Endothelial cell of umbilical vein (primary cell): ENCODE results near the gene PLXNA1. TPM values are rescaled to one million over a fixed set of nuclear protein-coding genes. Genes with fewer than 3 reads are reported as not detected.

Experiments
- BruUV-seq: library from RNA; stranded (reverse); fragments of 400-500 nt; replicated peaks from 2 replicates; lab custom pipeline; 2021; lab: Mats Ljungman, UMichigan
- CTCF ChIA-PET: fragments of 300-600, 350-600 bp; sonication (Branson Sonifier 250); formaldehyde crosslinking; loops from one replicate; lab custom pipeline; 2021; ENCODE audit warnings: antibody characterized with exemption, inconsistent platforms; lab: Charles Lee
- POLR2A ChIA-PET: fragments of 300-600, 350-600 bp; sonication (Branson Sonifier 250); formaldehyde crosslinking; loops from one replicate; lab custom pipeline; 2021; ENCODE audit warnings: antibody characterized with exemption, inconsistent platforms; lab: Charles Lee
- DNase-seq: peaks from one replicate; pipeline ENCODE4 v3.0.0-alpha.2; 2011; ENCODE audit warnings: low read depth, low spot score
- FAIRE-seq: peaks from 2 replicates; lab custom pipeline; 2011; peaks lifted over from hg19 to GRCh38; lab: Jason Lieb, UNC
- H2AFZ ChIP-seq: 2 replicates; pipeline ENCODE4 v1.6.0; 2012; ENCODE audit warnings: low read depth, low read length, control low read depth, inconsistent platforms
- H3K27ac ChIP-seq: 2 replicates; pipeline ENCODE4 v1.5.1; 2011; ENCODE audit warnings: low read depth, mild to moderate bottlenecking, control low read depth, low read length, moderate library complexity; ENCODE audit not compliant: insufficient read depth
- H3K27me3 ChIP-seq, 2 experiments: 2 replicates each; pipeline versions ENCODE4 v1.6.0 to v1.6.1; 2011; ENCODE audit warnings: low read length in 2 of 2, mixed read lengths in 1 of 2; ENCODE audit not compliant: control insufficient read depth in 2 of 2, insufficient read depth in 2 of 2
- H3K36me3 ChIP-seq, 2 experiments: 2 replicates in 1 of 2; 3 replicates in 1 of 2; pipeline ENCODE4 v1.5.1; 2011; ENCODE audit warnings: low read length in 2 of 2, mild to moderate bottlenecking in 1 of 2, moderate library complexity in 1 of 2; ENCODE audit not compliant: control insufficient read depth in 2 of 2, insufficient read depth in 2 of 2; ENCODE audit errors: extremely low read depth in 1 of 2
- H3K4me1 ChIP-seq: 3 replicates; pipeline ENCODE4 v1.5.1; 2011; ENCODE audit warnings: mild to moderate bottlenecking, low read length; ENCODE audit not compliant: control insufficient read depth, insufficient read depth; ENCODE audit errors: extremely low read depth
- H3K4me2 ChIP-seq: 2 replicates; pipeline ENCODE4 v1.6.1; 2011; ENCODE audit warnings: low read length, control low read depth, mixed read lengths; ENCODE audit not compliant: insufficient read depth
- H3K4me3 ChIP-seq, 3 experiments: fragments of 200-600 bp in 1 of 3; sonication (generic), shearing (Covaris generic) in 1 of 3; replicated peaks in 1 of 3; 2 replicates each; pipeline ENCODE4 v1.5.1; 2011 to 2016; ENCODE audit warnings: control low read depth in 3 of 3, low read length in 3 of 3, mild to moderate bottlenecking in 2 of 3, inconsistent platforms in 1 of 3, low read depth in 1 of 3, moderate library complexity in 1 of 3; ENCODE audit not compliant: insufficient read depth in 1 of 3
- H3K79me2 ChIP-seq: 2 replicates; pipeline ENCODE4 v1.6.0; 2012; ENCODE audit warnings: low read length, inconsistent platforms; ENCODE audit not compliant: control insufficient read depth, insufficient read depth
- H3K9ac ChIP-seq: replicated peaks from 2 replicates; pipeline ENCODE3; 2011; ENCODE audit warnings: low read length, control low read depth; ENCODE audit not compliant: insufficient read depth; ENCODE audit errors: extremely low read depth
- H3K9me1 ChIP-seq: replicated peaks from 3 replicates; pipeline ENCODE4 v1.6.0; 2011; ENCODE audit warnings: mild to moderate bottlenecking, low read length; ENCODE audit not compliant: control insufficient read depth, insufficient read depth; ENCODE audit errors: extremely low read depth
- H3K9me3 ChIP-seq: replicated peaks from 2 replicates; pipeline ENCODE4 v1.5.1; 2012; ENCODE audit warnings: low read length, inconsistent platforms; ENCODE audit not compliant: control insufficient read depth, insufficient read depth
- H4K20me1 ChIP-seq: replicated peaks from 2 replicates; pipeline ENCODE3; 2011; ENCODE audit warnings: mild to moderate bottlenecking, low read length; ENCODE audit not compliant: control insufficient read depth, insufficient read depth; ENCODE audit errors: extremely low read depth
- EZH2 ChIP-seq: IDR thresholded peaks from 2 replicates; pipeline ENCODE4 v1.6.1; 2012; ENCODE audit warnings: borderline replicate concordance, low read depth, mild to moderate bottlenecking, moderate library complexity, low read length, inconsistent platforms; ENCODE audit not compliant: severe bottlenecking
- FOS ChIP-seq: IDR thresholded peaks from 2 replicates; pipeline ENCODE4 v1.6.1; 2011; ENCODE audit warnings: mild to moderate bottlenecking, low read length, moderate library complexity, borderline replicate concordance; ENCODE audit not compliant: insufficient read depth
- GATA2 ChIP-seq: IDR thresholded peaks from 2 replicates; pipeline ENCODE4 v1.7.0; 2011; ENCODE audit warnings: low read depth, mild to moderate bottlenecking, moderate library complexity, mixed read lengths, low read length; ENCODE audit not compliant: insufficient read length, insufficient read depth
- JUN ChIP-seq: IDR thresholded peaks from 2 replicates; pipeline ENCODE4 v1.6.1; 2011; ENCODE audit warnings: borderline replicate concordance, low read depth; ENCODE audit not compliant: insufficient read length, insufficient read depth
- MYC ChIP-seq: IDR thresholded peaks from one replicate; pipeline ENCODE4 v1.6.1; 2011; ENCODE audit warnings: mild to moderate bottlenecking, low read depth, low read length
- POLR2A ChIP-seq: IDR thresholded peaks from 2 replicates; pipeline ENCODE4 v1.6.1; 2012; ENCODE audit warnings: low read depth, mild to moderate bottlenecking, control low read depth, low read length
- POLR2AphosphoS5 ChIP-seq: IDR thresholded peaks from 2 replicates; pipeline ENCODE4 v1.6.1; 2012; ENCODE audit warnings: low read depth, mild to moderate bottlenecking, control low read depth, low read length, moderate library complexity; ENCODE audit not compliant: insufficient read depth
- dilution Hi-C: fragments of 300-500 bp; cut with MboI; formaldehyde crosslinking; loops from one replicate; pipeline ENCODE4 v1.15.0; 2019; ENCODE audit warnings: low sequenced_read_pairs; ENCODE audit not compliant: extremely low pct_ligation_motif_present
- intact Hi-C: fragments of 100-400 bp; cut with micrococcal nuclease; formaldehyde crosslinking; loops from one replicate; pipeline ENCODE4 v1.10.0; 2022
- polyA plus RNA-seq, 4 experiments: library from polyadenylated mRNA; depleted of rRNA in 3 of 4; stranded (reverse) in 3 of 4; unstranded in 1 of 4; fragments of >200 nt; gene quantifications; 2 replicates each; pipeline versions ENCODE4 v1.2.1 to v1.2.3, GENCODE V29; 2011 to 2012; ENCODE audit warnings: missing spikeins in 1 of 4
- total RNA-seq: library from RNA; stranded (reverse); gene quantifications from 2 replicates; pipeline ENCODE4 v1.2.3, GENCODE V29; 2021
- TF ChIP-seq, protein P1 (sequence below): IDR thresholded peaks from 2 replicates; pipeline ENCODE4 v1.6.1; 2011; ENCODE audit not compliant: insufficient read depth, insufficient read length

PLXNA1 gene
- total and polyA plus RNA-seq, 2 donors (not counting 3 experiments of a cell fraction or from before 2014, with no cell fraction given): 14.1 to 18.4 TPM

DNA sequence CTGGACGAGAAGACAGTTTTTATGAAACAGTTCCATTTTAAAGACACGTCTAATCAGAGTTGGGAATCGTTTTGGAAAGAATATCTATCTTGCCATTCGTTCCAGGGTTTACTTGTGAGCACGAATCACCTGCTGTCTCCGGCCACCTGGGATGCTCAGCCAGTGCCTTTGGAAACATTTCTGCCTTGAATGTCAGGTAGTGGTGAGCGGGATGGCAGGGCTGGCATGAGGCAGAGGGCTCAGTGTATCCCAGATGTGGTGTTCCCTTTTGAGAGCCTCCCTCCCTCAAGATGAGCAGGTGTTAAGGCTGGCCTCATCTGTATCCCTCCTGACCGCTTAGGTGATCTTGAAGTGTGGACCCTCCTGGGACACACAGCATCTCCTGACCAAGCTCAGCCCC, 47.9 kb upstream of the PLXNA1 start:
- Histone ChIP-seq H3K9ac (no peak overlapping the region), H2AFZ (no peak overlapping the region), H3K9me3 (no peaks in the 10 kb centered on the region), H3K4me3 (no peak overlapping the region), H3K9me1 (no peaks in the 10 kb centered on the region), H4K20me1 (no peaks in the 10 kb centered on the region), H3K36me3 (no peaks in the 10 kb centered on the region), H3K27me3 (peaks cover 2 to 13% of the 10 kb centered on the region in 2 experiments), H3K79me2 (no peaks in the 10 kb centered on the region), H3K4me2 (no peak overlapping the region), H3K27ac (no peak overlapping the region), H3K4me1 (peaks cover 15% of the 10 kb centered on the region)
- CTCF ChIA-PET: interaction anchor here (0.9 to 1.1 kb wide), 3 partner anchors 10 to 183 kb away, joined by 3 to 4 read pairs (median 3); no protein-coding TSS in a partner anchor
- dilution Hi-C loops: no loop called here
- DNase-seq: no peak
- no peak for TF ChIP-seq JUN
- intact Hi-C loops: no loop called here
- BruUV-seq: no TSS peak
- POLR2A ChIA-PET: no interaction called here
- no peak for FAIRE-seq

DNA sequence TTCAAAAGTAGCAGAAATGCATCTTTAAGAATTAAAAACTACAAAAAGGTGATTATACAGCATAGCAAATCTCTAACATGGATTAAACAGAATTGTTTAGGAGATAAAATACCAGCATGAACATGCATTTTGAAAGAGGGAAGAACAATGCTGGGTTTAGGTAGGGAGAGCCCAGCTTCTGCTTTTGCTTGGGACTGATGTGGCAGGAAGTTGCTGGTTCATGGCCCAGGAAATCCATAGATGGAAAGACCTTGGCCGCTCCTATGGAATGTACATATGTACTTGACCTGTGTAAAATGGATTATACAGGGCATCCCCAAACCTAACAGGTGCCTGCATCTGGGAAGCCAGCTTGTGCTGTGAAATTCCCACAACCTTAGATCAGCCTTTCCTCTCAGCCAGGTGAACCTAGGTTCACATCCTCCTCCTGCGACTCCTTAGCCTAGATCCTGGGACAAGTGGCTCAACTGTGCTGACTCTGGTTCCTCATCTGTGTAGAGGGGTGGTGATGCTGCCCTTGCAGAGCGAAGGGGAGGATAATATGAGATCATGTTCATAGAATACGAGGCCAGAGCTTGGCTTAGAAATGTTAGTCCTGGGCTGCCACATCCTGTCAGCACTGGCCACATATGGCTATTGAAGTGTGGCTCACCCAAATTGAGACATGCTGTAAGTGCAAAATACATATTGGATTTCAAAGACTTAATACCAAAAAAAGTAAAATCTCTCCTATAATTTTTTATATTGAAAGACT, 47.0 kb upstream of the PLXNA1 start:
- Histone ChIP-seq H3K9me1 (no peaks in the 10 kb centered on the region), H4K20me1 (no peaks in the 10 kb centered on the region), H3K4me1 (peaks cover 15% of the 10 kb centered on the region), H3K36me3 (no peaks in the 10 kb centered on the region), H3K4me3 (no peak overlapping the region), H3K9ac (no peak overlapping the region), H2AFZ (no peak overlapping the region), H3K4me2 (no peak overlapping the region), H3K27me3 (peaks cover 2 to 7% of the 10 kb centered on the region in 2 experiments), H3K27ac (no peak overlapping the region), H3K79me2 (no peaks in the 10 kb centered on the region), H3K9me3 (no peaks in the 10 kb centered on the region)
- intact Hi-C loops: no loop called here
- DNase-seq (no peak), FAIRE-seq (no peak)
- CTCF ChIA-PET: interaction anchor here (0.9 to 1.5 kb wide), 6 partner anchors 9 to 184 kb away, joined by 3 to 5 read pairs (median 4); no protein-coding TSS in a partner anchor
- POLR2A ChIA-PET: no interaction called here
- no TSS peak for BruUV-seq
- dilution Hi-C loops: no loop called here
- TF ChIP-seq GATA2 (no peak), EZH2 (no peak), MYC (no peak), POLR2AphosphoS5 (no peak), POLR2A (no peak), FOS (no peak)
- TF ChIP-seq, protein P1, sequence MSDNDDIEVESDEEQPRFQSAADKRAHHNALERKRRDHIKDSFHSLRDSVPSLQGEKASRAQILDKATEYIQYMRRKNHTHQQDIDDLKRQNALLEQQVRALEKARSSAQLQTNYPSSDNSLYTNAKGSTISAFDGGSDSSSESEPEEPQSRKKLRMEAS: no peak
